Rectal smooth muscle tissue (tissue), 1 donor: ENCODE measurements around the gene MAP2K2.
"Not testable (repeated sequence)": the region's sequence is repeated elsewhere in the genome, so short reads cannot be mapped to it uniquely, and the experiment has no call there.

Source experiments
- H3K27ac ChIP-seq: one replicate; pipeline ENCODE4 v1.7.0; 2013; ENCODE audit warnings: low read depth, low read length, inconsistent platforms
- H3K27me3 ChIP-seq: one replicate; pipeline ENCODE4 v1.7.0; 2013; ENCODE audit warnings: low read length; ENCODE audit not compliant: control insufficient read depth, insufficient read depth
- H3K36me3 ChIP-seq: one replicate; pipeline ENCODE4 v1.7.0; 2013; ENCODE audit warnings: low read length; ENCODE audit not compliant: control insufficient read depth, insufficient read depth
- H3K4me1 ChIP-seq: one replicate; pipeline ENCODE4 v1.7.0; 2013; ENCODE audit warnings: low read length; ENCODE audit not compliant: control insufficient read depth, insufficient read depth
- H3K4me3 ChIP-seq: one replicate; pipeline ENCODE4 v1.7.0; 2013; ENCODE audit warnings: low read length
- H3K9ac ChIP-seq: one replicate; pipeline ENCODE4 v1.7.0; 2013; ENCODE audit warnings: low read length

The MAP2K2 gene

GRCh38 chr19:4123615-4124568 is at the start of gene MAP2K2:
MAP2K2 (minus strand) TSS chr19:4124122; CDS start chr19:4123875, 247 bp downstream.
- Histone ChIP-seq H3K36me3 (no peaks in the 10 kb centered on the region), H3K4me3 (peak within 1 kb of the TSS; percentile 65), H3K4me1 (peaks cover 10% of the 10 kb centered on the region), H3K9ac (peak within 1 kb of the TSS; percentile 75), H3K27me3 (no peaks in the 10 kb centered on the region), H3K27ac (peak within 1 kb of the TSS; percentile 45)

- H3K27ac ChIP-seq = no peak overlapping the region
- H3K27me3 ChIP-seq = peaks cover 9% of the 10 kb centered on the region
- no peak overlapping the region for H3K4me3 ChIP-seq
- peaks cover 9% of the 10 kb centered on the region for H3K36me3 ChIP-seq
- H3K9ac ChIP-seq = no peak overlapping the region
- no peaks in the 10 kb centered on the region for H3K4me1 ChIP-seq
Measured at GRCh38 chr19:4172861-4173473, 49.0 kb upstream of the MAP2K2 start.

GRCh38 chr19:4171676-4172075 is 47.8 kb upstream of the MAP2K2 start:
- Histone ChIP-seq H3K27ac (no peak overlapping the region), H3K27me3 (peaks cover 9% of the 10 kb centered on the region), H3K4me3 (no peak overlapping the region), H3K4me1 (no peaks in the 10 kb centered on the region), H3K9ac (no peak overlapping the region), H3K36me3 (peaks cover 5% of the 10 kb centered on the region)

GRCh38 chr19:4164262-4164661 is 40.3 kb upstream of the MAP2K2 start:
- Histone ChIP-seq H3K27me3 (no peaks in the 10 kb centered on the region), H3K4me1 (no peaks in the 10 kb centered on the region), H3K36me3 (no peaks in the 10 kb centered on the region), H3K27ac (no peak overlapping the region), H3K4me3 (no peak overlapping the region), H3K9ac (no peak overlapping the region)

- H3K4me3 ChIP-seq = no peak overlapping the region
- no peak overlapping the region for H3K9ac ChIP-seq
- H3K27me3 ChIP-seq = no peaks in the 10 kb centered on the region
- H3K27ac ChIP-seq = no peak overlapping the region
- H3K4me1 ChIP-seq = no peaks in the 10 kb centered on the region
- no peaks in the 10 kb centered on the region for H3K36me3 ChIP-seq
Measured at GRCh38 chr19:4161415-4162077, 37.6 kb upstream of the MAP2K2 start.

- not testable (repeated sequence) for H3K9ac ChIP-seq, H3K4me1 ChIP-seq, H3K4me3 ChIP-seq, H3K27me3 ChIP-seq, H3K36me3 ChIP-seq, H3K27ac ChIP-seq
Measured at GRCh38 chr19:4157971-4158370, 34.0 kb upstream of the MAP2K2 start.

GRCh38 chr19:4157164-4157563 is 33.2 kb upstream of the MAP2K2 start:
- Histone ChIP-seq H3K36me3 (no peaks in the 10 kb centered on the region), H3K9ac (no peak overlapping the region), H3K4me1 (no peaks in the 10 kb centered on the region), H3K27ac (no peak overlapping the region), H3K27me3 (no peaks in the 10 kb centered on the region), H3K4me3 (no peak overlapping the region)

GRCh38 chr19:4154571-4155312 is 30.8 kb upstream of the MAP2K2 start:
- no peaks in the 10 kb centered on the region for H3K4me1 ChIP-seq
- no peak overlapping the region for H3K9ac ChIP-seq
- H3K27me3 ChIP-seq = peaks cover 2% of the 10 kb centered on the region
- no peak overlapping the region for H3K27ac ChIP-seq
- no peaks in the 10 kb centered on the region for H3K36me3 ChIP-seq
- no peak overlapping the region for H3K4me3 ChIP-seq

- Histone ChIP-seq H3K27ac (no peak overlapping the region), H3K9ac (no peak overlapping the region), H3K4me1 (no peaks in the 10 kb centered on the region), H3K36me3 (no peaks in the 10 kb centered on the region), H3K4me3 (no peak overlapping the region), H3K27me3 (peaks cover 2% of the 10 kb centered on the region)
Measured at GRCh38 chr19:4152241-4152998, 28.5 kb upstream of the MAP2K2 start.

- no peak overlapping the region for H3K4me3 ChIP-seq
- peaks cover 2% of the 10 kb centered on the region for H3K27me3 ChIP-seq
- H3K36me3 ChIP-seq = no peaks in the 10 kb centered on the region
- H3K9ac ChIP-seq = no peak overlapping the region
- H3K4me1 ChIP-seq = no peaks in the 10 kb centered on the region
- no peak overlapping the region for H3K27ac ChIP-seq
Measured at GRCh38 chr19:4151623-4152022, 27.7 kb upstream of the MAP2K2 start.

- Histone ChIP-seq H3K4me3 (no peak overlapping the region), H3K36me3 (no peaks in the 10 kb centered on the region), H3K4me1 (no peaks in the 10 kb centered on the region), H3K9ac (no peak overlapping the region), H3K27ac (no peak overlapping the region), H3K27me3 (peaks cover 2% of the 10 kb centered on the region)
Measured at GRCh38 chr19:4149518-4150288, 25.8 kb upstream of the MAP2K2 start.
